Measurements from ENCODE around the gene CDH4. TPM values are rescaled to one million over a fixed set of nuclear protein-coding genes. Genes with fewer than 3 reads are reported as not detected.

CDH4 gene
- total and polyA plus RNA-seq, 8 donors = under 0.01 to 2.2 (median 0.11) TPM; not detected in 2

GRCh38 chr20:61646453-61646852, 394.4 kb downstream of the CDH4 start:
- TF ChIP-seq POLR2A (IDR thresholded peaks at IDR 0.05) (no peak), POLR2AphosphoS5 (IDR thresholded peaks at IDR 0.05) (no peak), EP300 (IDR thresholded peaks at IDR 0.05) (no peak), CTCF (IDR thresholded peaks at IDR 0.05) (no peak)
- 79 to 88% (median 84%) methylated on average over 6 to 8 of the region's 8 CpGs for WGBS, 5 donors
- no peak overlapping the region for H3K27ac ChIP-seq
- peaks cover 0 to 48% (median 0%) of the 10 kb centered on the region in 3 donors for H3K27me3 ChIP-seq
- H3K9me3 ChIP-seq = peaks cover 0 to 15% (median 9%) of the 10 kb centered on the region in 4 donors
- no peak overlapping the region for H3K4me3 ChIP-seq
- intact Hi-C loops (cut with DNase I; ENCODE audit: low total_unique reads) = no loop called here
- H3K4me1 ChIP-seq = no peaks in the 10 kb centered on the region
- H3K36me3 ChIP-seq = no peaks in the 10 kb centered on the region
- DNase-seq = no peak

GRCh38 chr20:61646986-61647385, 394.9 kb downstream of the CDH4 start:
- Histone ChIP-seq H3K4me3 (no peak overlapping the region), H3K4me1 (no peaks in the 10 kb centered on the region), H3K9me3 (peaks cover 0 to 15% (median 9%) of the 10 kb centered on the region in 4 donors), H3K27me3 (peaks cover 0 to 53% (median 0%) of the 10 kb centered on the region in 3 donors), H3K27ac (no peak overlapping the region), H3K36me3 (no peaks in the 10 kb centered on the region)
- intact Hi-C loops (cut with DNase I; ENCODE audit: low total_unique reads) = no loop called here
- 72 to 81% (median 76%) methylated on average over 8 of the region's 8 CpGs for WGBS, 5 donors
- no peak for DNase-seq
- TF ChIP-seq EP300 (IDR thresholded peaks at IDR 0.05) (no peak), POLR2A (IDR thresholded peaks at IDR 0.05) (no peak), POLR2AphosphoS5 (IDR thresholded peaks at IDR 0.05) (no peak), CTCF (IDR thresholded peaks at IDR 0.05) (no peak)

- Histone ChIP-seq H3K4me1 (no peaks in the 10 kb centered on the region), H3K9me3 (peaks cover 0 to 8% (median 7%) of the 10 kb centered on the region in 4 donors), H3K4me3 (no peak overlapping the region), H3K36me3 (no peaks in the 10 kb centered on the region), H3K27ac (no peak overlapping the region), H3K27me3 (peaks cover 0 to 53% (median 0%) of the 10 kb centered on the region in 3 donors)
- no peak for DNase-seq
- WGBS, 5 donors = 45 to 69% (median 49%) methylated on average over 5 to 8 of the region's 8 CpGs
- intact Hi-C loops (cut with DNase I; ENCODE audit: low total_unique reads) = no loop called here
- TF ChIP-seq CTCF (IDR thresholded peaks at IDR 0.05) = no peak
Measured at GRCh38 chr20:61647702-61648101, 395.6 kb downstream of the CDH4 start.

GRCh38 chr20:61649105-61649859, 397.2 kb downstream of the CDH4 start:
- Histone ChIP-seq H3K36me3 (no peaks in the 10 kb centered on the region), H3K4me3 (no peak overlapping the region), H3K4me1 (no peaks in the 10 kb centered on the region), H3K9me3 (no peaks in the 10 kb centered on the region), H3K27ac (no peak overlapping the region), H3K27me3 (peaks cover 0 to 44% (median 0%) of the 10 kb centered on the region in 3 donors)
- intact Hi-C loops (cut with DNase I; ENCODE audit: low total_unique reads) = no loop called here
- no peak for DNase-seq
- TF ChIP-seq CTCF (IDR thresholded peaks at IDR 0.05) (no peak), POLR2AphosphoS5 (IDR thresholded peaks at IDR 0.05) (no peak), POLR2A (IDR thresholded peaks at IDR 0.05) (no peak), EP300 (IDR thresholded peaks at IDR 0.05) (no peak)
- 70 to 76% (median 72%) methylated on average over 25 of the region's 25 CpGs for WGBS, 5 donors
